Activated T-cell treated with anti-CD3 and anti-CD28 coated beads, Interleukin-2, amount 50 U/mL, for 72 hours (primary cell): ENCODE data around the gene KREMEN1. TPM values are rescaled to one million over a fixed set of nuclear protein-coding genes. Genes with fewer than 3 reads are reported as not detected.

Source experiments
- ATAC-seq, 2 donors: fragments of 150-1000 bp; cut with Tn5 transposase; replicated peaks in 1 of 2; 2 replicates each; pipeline ENCODE4 v1.10.0; 2021; ENCODE audit warnings: moderate library complexity in 2 of 2, mild to moderate bottlenecking in 1 of 2
- DNase-seq, 2 donors: peaks; one replicate each; pipeline ENCODE4 v3.0.0; 2021 to 2022; ENCODE audit warnings: mixed read lengths in 1 of 2
- H3K27ac Mint-ChIP-seq: one replicate; pipeline ENCODE4 v1.8.0; 2022; ENCODE audit warnings: mild to moderate bottlenecking, moderate library complexity, mixed read lengths
- H3K27me3 Mint-ChIP-seq: one replicate; pipeline ENCODE4 v1.8.0; 2022; ENCODE audit warnings: low read depth, mixed read lengths
- H3K36me3 Mint-ChIP-seq, 2 donors: one replicate each; pipeline ENCODE4 v1.8.0; 2022; ENCODE audit warnings: mixed read lengths in 2 of 2, mild to moderate bottlenecking in 1 of 2; ENCODE audit not compliant: insufficient read depth in 2 of 2
- H3K4me1 Mint-ChIP-seq: one replicate; pipeline ENCODE4 v1.8.0; 2022; ENCODE audit warnings: low read depth, mixed read lengths
- H3K4me3 Mint-ChIP-seq, 2 donors: one replicate each; pipeline ENCODE4 v1.8.0; 2022; ENCODE audit warnings: mild to moderate bottlenecking in 2 of 2, mixed read lengths in 2 of 2, moderate library complexity in 2 of 2
- H3K9me3 Mint-ChIP-seq, 2 donors: one replicate each; pipeline ENCODE4 v1.8.0; 2022; ENCODE audit warnings: mixed read lengths in 2 of 2
- total RNA-seq, 2 donors: library from RNA; stranded (reverse); gene quantifications; one replicate each; pipeline ENCODE4 v1.2.3, GENCODE V29; 2022

Gene KREMEN1, protein sequence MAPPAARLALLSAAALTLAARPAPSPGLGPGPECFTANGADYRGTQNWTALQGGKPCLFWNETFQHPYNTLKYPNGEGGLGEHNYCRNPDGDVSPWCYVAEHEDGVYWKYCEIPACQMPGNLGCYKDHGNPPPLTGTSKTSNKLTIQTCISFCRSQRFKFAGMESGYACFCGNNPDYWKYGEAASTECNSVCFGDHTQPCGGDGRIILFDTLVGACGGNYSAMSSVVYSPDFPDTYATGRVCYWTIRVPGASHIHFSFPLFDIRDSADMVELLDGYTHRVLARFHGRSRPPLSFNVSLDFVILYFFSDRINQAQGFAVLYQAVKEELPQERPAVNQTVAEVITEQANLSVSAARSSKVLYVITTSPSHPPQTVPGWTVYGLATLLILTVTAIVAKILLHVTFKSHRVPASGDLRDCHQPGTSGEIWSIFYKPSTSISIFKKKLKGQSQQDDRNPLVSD
- under 1 TPM; 0.09 to 0.53 TPM for total RNA-seq

DNA sequence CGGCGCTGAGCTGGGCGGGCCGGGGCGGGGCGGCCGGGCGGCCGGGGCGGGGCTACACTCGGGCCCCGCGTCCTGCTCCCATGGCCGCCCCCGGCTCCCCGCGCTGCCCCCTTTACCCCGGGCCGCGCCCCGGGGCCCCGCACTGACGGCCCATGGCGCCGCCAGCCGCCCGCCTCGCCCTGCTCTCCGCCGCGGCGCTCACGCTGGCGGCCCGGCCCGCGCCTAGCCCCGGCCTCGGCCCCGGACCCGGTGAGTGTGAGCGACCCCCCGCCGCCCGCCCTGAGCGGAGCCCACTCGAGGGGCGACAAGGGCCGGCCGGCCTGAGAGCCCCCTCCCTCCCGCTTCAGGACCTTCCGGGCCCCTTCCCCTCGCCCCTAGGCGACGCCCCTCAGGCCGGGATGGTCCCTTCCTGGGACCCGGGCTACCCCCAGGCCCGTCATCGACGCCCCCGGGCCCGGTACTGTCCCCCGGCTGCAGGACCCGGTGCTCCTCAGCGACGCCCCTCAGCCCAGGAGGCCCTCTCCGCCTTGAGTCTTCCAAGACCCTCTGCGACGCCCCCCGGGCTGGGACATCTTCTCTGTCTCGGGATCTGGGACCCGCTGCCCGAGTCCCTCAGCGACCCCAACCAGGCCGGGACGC, at the start of gene KREMEN1:
KREMEN1 (plus strand) TSS at position 57 of the 639 bp plus-strand sequence; CDS start at position 153, 96 bp downstream.
- Mint-ChIP-seq H3K27me3 (peaks cover 57% of the 10 kb centered on the region), H3K9me3 (no peaks in the 10 kb centered on the region)
- peak in 1 of 2 donors; percentile 13 for DNase-seq

DNA sequence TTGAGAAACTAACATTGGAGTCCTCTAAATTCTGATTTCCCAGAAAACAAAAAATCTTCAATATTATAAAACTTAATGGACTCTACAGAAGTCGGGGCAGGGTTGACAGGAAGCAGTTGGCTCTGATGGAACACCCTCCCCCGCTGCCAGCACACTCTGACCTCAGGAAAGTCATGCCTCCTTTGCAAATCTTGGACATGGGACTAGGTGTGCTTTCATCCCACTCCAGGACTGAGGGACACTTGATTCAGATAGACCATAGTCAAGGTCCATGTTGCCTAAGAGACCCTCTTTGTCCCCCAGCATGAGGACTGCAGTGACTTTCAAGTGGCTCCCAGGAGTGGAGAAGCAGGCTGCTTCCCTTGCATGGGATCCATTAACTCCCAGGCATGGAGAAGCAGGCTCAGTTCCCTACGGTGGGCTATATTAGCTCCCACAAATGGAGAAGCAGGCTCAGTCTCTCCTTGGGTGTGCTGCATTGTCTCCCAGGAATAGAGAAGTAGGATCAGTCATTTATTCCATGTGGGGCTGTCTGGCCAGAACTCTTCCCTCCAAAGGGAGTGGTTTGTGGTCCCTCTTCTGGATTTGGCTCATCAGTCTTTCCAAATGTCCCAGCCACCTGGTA, 49.6 kb upstream of the KREMEN1 start:
- no peak overlapping the region for H3K27ac Mint-ChIP-seq
- no peaks in the 10 kb centered on the region for H3K4me1 Mint-ChIP-seq
- peaks cover 2 to 3% of the 10 kb centered on the region in 2 donors for H3K9me3 Mint-ChIP-seq
- no peak for ATAC-seq
- no peak for DNase-seq
- no peak overlapping the region for H3K4me3 Mint-ChIP-seq
- H3K27me3 Mint-ChIP-seq = peaks cover 16% of the 10 kb centered on the region
- peaks cover 1 to 3% of the 10 kb centered on the region in 2 donors for H3K36me3 Mint-ChIP-seq

More for the DNA sequence above, at the start of gene KREMEN1:
- no peak within 1 kb of the TSS for H3K27ac Mint-ChIP-seq
- ATAC-seq = peak; percentile 3 to 15
- peak within 1 kb of the TSS; percentile 74 to 84 for H3K4me3 Mint-ChIP-seq
- H3K4me1 Mint-ChIP-seq = peaks cover 25% of the 10 kb centered on the region
- H3K36me3 Mint-ChIP-seq = no peaks in the 10 kb centered on the region

DNA sequence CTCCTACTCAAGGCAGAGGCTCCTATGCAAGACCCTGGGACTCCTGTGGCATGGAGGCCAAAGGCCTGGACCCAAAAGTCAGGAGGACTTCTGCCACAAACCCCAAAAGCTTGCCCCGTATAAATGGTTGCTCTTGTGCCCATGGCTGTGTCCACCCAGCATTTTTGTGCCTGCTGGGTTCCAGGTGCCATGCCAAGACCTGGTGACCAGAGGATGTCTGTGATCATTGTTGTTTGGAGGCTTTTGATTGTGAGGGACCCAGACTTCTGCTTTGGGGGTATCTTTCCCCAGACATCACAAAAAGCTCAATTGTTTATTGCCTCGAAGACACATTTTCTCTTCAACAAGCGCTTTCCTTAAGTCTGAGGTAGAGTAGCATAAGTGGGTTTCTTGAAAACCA, 46.3 kb upstream of the KREMEN1 start:
- Mint-ChIP-seq H3K36me3 (no peaks in the 10 kb centered on the region), H3K27ac (no peak overlapping the region), H3K27me3 (peaks cover 37% of the 10 kb centered on the region), H3K4me3 (no peak overlapping the region), H3K9me3 (no peaks in the 10 kb centered on the region), H3K4me1 (peaks cover 15% of the 10 kb centered on the region)
- ATAC-seq = no peak
- no peak for DNase-seq

DNA sequence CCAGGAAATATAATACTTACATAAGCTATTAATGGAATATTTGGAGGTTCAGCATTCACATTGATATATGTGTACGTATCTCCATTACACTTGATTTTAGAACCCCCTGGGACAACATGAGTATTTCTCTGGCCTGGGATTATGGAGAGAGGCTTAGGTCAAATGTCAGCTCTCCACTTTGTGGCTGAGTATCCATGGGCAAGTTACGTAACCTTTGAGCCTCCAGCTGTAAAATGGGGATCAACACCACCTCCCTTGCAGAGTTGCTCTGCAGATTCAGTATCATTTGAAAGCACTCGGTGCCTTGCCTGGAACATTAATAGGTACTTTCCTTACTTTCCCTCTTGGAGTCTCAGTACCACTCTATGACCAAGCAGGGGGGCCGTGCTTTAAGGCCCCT, 44.4 kb upstream of the KREMEN1 start:
- Mint-ChIP-seq H3K4me3 (no peak overlapping the region), H3K27me3 (peaks cover 51% of the 10 kb centered on the region), H3K27ac (no peak overlapping the region), H3K9me3 (no peaks in the 10 kb centered on the region), H3K36me3 (no peaks in the 10 kb centered on the region), H3K4me1 (peaks cover 15% of the 10 kb centered on the region)
- ATAC-seq (no peak), DNase-seq (no peak)

DNA sequence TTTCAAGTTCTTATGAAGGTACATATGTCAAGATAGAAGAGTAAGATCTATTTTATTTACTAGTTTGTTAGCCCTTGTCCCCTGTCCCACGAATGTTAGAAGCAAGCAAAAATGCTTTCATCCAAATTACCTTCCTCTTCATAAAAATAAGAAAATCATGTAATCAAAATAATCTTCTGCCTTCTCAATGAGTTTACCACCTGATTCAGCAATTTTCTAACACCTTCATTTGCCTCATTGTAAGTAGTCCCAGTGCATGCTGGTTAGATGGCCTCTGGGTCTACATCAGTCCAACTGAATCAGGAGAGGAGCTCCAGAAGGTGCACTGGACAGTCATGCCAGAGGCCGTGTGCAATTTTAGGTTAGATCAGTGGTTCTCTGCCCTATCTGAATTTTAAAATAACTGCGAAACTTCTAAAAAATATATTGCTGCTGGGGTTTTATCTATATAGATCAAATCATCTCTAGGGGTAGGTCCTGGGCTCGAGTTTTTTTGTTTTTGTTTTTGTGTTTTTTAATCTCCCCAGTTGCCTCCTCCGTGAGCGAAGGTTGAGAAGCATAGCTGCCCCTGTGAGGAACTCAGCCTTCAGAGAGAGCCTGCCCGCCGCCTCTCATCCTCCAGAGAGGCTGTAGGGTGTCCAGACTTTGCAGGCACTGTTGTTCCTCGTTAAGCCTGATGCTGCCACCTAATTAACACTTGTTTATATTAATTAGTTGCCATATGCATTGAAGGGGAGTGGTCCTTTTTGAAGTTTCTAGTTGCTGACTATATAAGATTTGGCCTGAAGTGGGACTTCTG, 43.4 kb upstream of the KREMEN1 start:
- Mint-ChIP-seq H3K27ac (no peak overlapping the region), H3K4me3 (no peak overlapping the region), H3K4me1 (peaks cover 15% of the 10 kb centered on the region), H3K9me3 (no peaks in the 10 kb centered on the region), H3K36me3 (no peaks in the 10 kb centered on the region), H3K27me3 (peaks cover 53% of the 10 kb centered on the region)
- no peak for DNase-seq
- ATAC-seq = no peak

DNA sequence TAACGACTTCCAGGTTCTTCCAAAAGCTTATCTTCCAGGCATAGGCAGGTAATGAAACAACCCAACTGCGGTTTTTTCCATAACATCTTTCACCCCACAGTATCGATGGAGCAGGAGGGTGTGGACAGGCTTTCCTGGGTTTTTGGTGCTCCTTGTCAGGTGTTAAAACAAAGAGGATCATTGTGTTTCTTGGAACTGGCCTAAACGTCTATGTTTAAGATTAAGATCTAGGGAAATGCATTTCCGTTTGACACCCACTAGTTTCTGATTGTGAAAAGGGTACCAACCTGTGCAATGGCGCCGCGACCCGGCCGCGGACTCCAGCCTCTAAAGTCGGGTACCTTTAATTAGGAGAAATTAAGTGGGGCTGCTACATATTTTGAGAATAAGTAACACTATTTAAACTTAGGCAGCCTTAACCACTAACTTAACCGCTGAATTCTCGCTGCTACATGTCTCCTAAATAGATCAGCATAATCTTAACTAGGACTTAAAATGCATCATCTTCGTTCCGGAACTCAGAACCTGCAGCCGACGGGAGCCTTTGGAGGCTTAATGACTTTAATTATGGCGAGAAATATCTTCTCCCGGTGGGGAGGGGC, 42.7 kb upstream of the KREMEN1 start:
- Mint-ChIP-seq H3K27me3 (peaks cover 52% of the 10 kb centered on the region), H3K36me3 (no peaks in the 10 kb centered on the region), H3K4me1 (peaks cover 15% of the 10 kb centered on the region), H3K9me3 (no peaks in the 10 kb centered on the region), H3K4me3 (peak overlapping the region; percentile 43 to 73), H3K27ac (no peak overlapping the region)
- ATAC-seq = no peak
- DNase-seq = no peak

DNA sequence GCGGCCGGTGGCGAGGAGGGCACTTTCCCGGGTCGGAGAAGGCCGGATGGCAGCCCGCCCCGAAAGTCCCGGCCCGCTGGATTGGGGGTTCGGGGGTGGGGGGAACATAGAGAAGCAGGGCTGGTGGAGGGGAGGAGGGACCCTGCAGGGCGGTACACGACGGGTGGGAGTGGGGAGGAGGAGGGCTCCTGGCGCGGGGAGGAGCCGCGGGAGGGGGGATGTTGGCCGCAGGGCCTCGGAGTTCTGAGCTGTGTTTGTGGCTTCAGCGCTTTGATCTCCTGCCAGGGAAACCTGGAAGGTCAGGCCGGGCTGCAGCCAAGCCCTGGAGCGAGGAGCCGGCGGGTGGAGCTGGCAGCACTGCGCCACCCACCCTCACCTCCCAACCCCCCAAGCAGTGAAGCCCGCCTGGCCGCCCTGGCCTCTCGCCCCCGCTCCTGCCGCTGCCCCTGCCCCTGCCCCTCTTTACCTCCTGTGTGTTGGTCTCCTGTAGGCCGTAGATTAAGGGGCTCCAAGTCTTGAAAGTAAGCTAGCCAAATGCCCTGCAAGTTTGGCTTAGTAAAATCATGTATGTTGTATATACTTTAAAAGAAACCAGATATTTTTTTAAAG, 42.1 kb upstream of the KREMEN1 start:
- Mint-ChIP-seq H3K9me3 (no peaks in the 10 kb centered on the region), H3K27ac (no peak overlapping the region), H3K27me3 (peaks cover 47% of the 10 kb centered on the region), H3K4me3 (peak overlapping the region; percentile 43 to 73), H3K4me1 (peaks cover 15% of the 10 kb centered on the region), H3K36me3 (no peaks in the 10 kb centered on the region)
- DNase-seq (peak in 1 of 2 donors; percentile 6), ATAC-seq (peak in 1 of 2 donors; percentile 20)

DNA sequence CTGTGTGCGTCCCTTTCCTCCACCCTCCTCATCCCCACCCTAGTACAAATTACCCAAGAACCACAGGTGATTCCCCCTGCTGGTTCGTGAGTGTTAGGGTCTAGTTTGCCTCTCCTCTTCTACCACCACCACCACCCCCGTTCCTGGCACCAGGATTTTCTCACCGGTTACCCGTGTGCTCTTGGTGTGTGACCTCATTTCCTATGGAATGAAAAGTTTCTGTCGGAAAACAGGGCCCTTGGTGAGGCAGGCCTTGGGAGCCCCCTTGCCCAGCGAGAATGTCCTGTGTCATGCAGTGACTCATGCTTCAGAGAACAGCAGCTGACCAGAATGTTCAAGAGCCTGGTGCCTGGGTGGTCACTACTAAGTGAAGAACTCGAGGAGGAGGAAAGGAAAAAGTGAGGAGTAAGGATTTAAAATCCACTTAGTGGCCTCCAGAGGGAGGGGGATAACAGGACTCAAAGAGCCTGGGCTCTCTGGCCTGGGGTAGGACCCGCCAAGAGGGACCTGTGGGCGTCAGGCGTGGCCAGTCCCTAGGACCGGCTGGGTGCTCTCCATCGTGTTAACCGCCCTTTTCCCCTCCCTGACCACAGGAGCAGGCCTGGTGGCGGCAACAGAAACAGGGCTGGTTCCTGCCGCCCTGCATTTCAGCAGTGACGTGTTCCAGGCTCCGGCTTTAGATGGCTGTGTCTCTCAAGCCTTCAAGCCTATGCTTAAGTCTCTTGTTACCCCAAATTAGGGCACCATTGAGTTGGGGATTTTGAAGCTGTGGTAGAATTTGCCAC, 41.4 kb upstream of the KREMEN1 start:
- peak overlapping the region in 1 of 2 donors; percentile 73 for H3K4me3 Mint-ChIP-seq
- ATAC-seq (peak in 1 of 2 donors; percentile 50), DNase-seq (no peak)
- no peaks in the 10 kb centered on the region for H3K9me3 Mint-ChIP-seq
- H3K4me1 Mint-ChIP-seq = peaks cover 15% of the 10 kb centered on the region
- H3K36me3 Mint-ChIP-seq = no peaks in the 10 kb centered on the region
- no peak overlapping the region for H3K27ac Mint-ChIP-seq
- peaks cover 47% of the 10 kb centered on the region for H3K27me3 Mint-ChIP-seq

DNA sequence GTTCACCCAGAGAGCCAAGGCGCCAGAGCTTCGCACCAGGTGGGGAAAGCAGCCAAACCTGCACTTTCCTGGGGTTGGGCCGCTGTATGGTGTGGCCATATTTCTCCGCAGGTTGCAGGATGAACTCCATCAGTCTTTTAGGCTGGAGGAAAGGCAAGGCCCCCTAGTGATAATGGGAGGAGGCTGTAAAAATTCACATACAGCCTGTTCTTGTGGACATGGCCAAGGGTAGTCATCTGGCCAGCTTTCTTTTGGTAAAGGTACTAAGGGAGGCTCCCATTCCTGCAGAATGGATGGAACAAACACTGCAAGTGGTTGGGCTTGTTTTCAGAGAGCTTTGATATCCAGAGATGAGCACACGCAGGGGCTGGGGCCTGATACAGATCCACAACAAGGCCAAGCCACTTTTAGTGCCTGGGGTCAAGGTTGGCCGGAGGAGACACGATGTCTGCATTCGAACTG, 40.8 kb upstream of the KREMEN1 start:
- DNase-seq = no peak
- Mint-ChIP-seq H3K36me3 (no peaks in the 10 kb centered on the region), H3K9me3 (no peaks in the 10 kb centered on the region), H3K4me1 (peaks cover 15% of the 10 kb centered on the region), H3K27me3 (peaks cover 47% of the 10 kb centered on the region), H3K4me3 (no peak overlapping the region), H3K27ac (no peak overlapping the region)
- ATAC-seq = no peak

DNA sequence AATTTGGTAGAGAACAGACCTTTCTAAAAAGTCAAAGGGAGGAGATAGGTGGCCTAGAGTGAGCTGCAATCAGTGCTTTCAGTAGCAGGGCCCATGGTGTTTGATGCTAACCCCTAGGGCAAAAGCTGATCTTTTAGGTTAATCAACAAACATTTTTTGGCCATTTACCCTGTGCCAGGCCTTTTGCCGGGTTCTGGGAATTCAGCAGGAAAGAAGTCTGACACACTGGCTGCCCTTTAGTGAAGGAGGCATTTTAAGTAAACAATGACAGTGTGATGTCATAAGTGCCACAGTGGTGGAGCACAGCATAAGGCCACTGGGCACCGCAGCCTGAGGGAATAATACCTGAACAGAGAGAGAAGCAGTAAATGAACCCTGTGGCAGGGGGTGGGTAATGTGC, 40.3 kb upstream of the KREMEN1 start:
- ATAC-seq = no peak
- H3K36me3 Mint-ChIP-seq = no peaks in the 10 kb centered on the region
- H3K27ac Mint-ChIP-seq = no peak overlapping the region
- H3K27me3 Mint-ChIP-seq = peaks cover 47% of the 10 kb centered on the region
- H3K4me3 Mint-ChIP-seq = no peak overlapping the region
- H3K9me3 Mint-ChIP-seq = no peaks in the 10 kb centered on the region
- peaks cover 15% of the 10 kb centered on the region for H3K4me1 Mint-ChIP-seq
- no peak for DNase-seq

DNA sequence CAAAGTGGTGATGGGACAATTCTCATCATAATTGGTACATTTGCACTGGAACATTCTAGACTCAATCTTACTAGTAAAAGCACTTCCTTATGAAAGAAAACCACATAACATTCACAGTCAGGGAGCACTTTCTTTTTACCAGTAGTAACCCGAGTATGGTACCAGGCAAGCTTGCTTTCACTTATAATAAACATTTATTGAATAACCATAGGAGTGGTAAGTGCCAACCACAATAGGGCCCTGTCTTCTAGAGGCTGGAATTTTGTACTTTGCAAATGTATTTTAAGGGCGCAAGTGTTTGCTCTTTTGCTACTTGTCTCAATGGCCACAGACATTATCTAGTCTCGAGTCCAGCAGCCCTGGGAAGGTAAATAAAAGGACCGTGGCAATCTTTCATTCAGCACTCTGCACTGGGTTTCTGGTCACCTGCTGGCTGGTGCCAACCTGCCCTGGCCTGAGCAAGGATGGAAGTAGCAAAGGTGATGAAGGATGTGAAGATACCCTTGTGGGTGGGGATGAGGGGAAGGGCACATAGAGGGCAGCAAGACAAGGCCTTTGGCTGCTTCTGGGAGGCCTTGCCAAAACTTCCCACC, 35.4 kb upstream of the KREMEN1 start:
- Mint-ChIP-seq H3K4me3 (no peak overlapping the region), H3K27ac (no peak overlapping the region), H3K9me3 (no peaks in the 10 kb centered on the region), H3K27me3 (peaks cover 21% of the 10 kb centered on the region), H3K36me3 (no peaks in the 10 kb centered on the region), H3K4me1 (no peaks in the 10 kb centered on the region)
- DNase-seq (no peak), ATAC-seq (no peak)
